Fibroblast of mammary gland (primary cell): ENCODE data around the gene DNAJC27.

ENCODE experiments used
- DNase-seq: peaks from one replicate; pipeline ENCODE4 v3.0.0-alpha.2; 2010; ENCODE audit warnings: low read depth
- H3K4me3 ChIP-seq: 2 replicates; pipeline ENCODE4 v1.5.1; 2011; ENCODE audit warnings: low read depth, mild to moderate bottlenecking, low read length, moderate library complexity; ENCODE audit not compliant: control insufficient read depth
- TF ChIP-seq, protein P1 (sequence below): conservative IDR thresholded peaks from 2 replicates; pipeline ENCODE4 v1.5.1; 2011; ENCODE audit warnings: low read depth, low read length, inconsistent platforms; ENCODE audit not compliant: control insufficient read depth, insufficient read depth

The DNAJC27 gene

GRCh38 chr2:24984912-24985311, 13.2 kb upstream of the DNAJC27 start:
- DNase-seq: peak; percentile 11
- no peak overlapping the region for H3K4me3 ChIP-seq
- TF ChIP-seq, protein P1, sequence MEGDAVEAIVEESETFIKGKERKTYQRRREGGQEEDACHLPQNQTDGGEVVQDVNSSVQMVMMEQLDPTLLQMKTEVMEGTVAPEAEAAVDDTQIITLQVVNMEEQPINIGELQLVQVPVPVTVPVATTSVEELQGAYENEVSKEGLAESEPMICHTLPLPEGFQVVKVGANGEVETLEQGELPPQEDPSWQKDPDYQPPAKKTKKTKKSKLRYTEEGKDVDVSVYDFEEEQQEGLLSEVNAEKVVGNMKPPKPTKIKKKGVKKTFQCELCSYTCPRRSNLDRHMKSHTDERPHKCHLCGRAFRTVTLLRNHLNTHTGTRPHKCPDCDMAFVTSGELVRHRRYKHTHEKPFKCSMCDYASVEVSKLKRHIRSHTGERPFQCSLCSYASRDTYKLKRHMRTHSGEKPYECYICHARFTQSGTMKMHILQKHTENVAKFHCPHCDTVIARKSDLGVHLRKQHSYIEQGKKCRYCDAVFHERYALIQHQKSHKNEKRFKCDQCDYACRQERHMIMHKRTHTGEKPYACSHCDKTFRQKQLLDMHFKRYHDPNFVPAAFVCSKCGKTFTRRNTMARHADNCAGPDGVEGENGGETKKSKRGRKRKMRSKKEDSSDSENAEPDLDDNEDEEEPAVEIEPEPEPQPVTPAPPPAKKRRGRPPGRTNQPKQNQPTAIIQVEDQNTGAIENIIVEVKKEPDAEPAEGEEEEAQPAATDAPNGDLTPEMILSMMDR: no peak

- TF ChIP-seq, protein P1: no peak
- H3K4me3 ChIP-seq: no peak overlapping the region
- peak; percentile 23 for DNase-seq
Observed at GRCh38 chr2:24981411-24982136, 9.8 kb upstream of the DNAJC27 start.

DNA sequence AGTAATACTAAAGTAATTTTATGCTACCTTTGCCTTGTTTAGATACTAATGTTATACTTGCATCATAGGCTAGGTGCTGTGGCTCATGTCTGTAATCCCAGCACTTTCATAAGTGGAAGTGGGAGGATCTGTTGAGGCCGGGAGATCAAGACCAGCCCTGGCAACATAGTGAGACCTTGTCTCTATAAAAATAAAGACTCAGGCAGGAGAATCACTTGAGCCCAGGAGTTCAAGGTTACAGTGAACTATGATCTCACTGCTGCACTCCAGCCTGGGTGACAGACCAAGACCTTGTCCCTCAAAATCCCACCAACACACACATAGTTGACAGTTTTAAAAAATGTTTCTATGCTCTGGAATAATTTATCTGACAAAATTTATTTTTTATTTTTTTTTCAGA, 6.9 kb upstream of the DNAJC27 start:
- H3K4me3 ChIP-seq: no peak overlapping the region
- no peak for DNase-seq
- TF ChIP-seq, protein P1: no peak

DNA sequence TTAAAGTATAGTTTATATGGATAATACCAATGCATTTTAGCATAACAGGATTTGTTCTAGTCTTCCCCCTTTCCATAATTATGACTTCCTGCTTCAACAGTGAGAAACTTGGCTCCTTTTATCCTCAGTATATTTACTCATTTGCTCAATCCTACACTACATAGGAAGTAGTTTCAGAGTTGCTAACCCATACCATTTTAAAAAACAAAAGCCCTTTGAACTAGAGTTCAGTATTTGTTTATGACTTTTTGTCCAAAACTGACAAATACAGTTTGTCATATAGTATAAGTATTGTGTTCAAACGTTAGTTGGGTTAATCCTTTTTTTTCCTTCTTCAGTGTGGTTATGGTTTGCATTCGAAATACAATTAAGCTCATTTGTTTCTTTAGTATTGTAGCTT, 5.9 kb upstream of the DNAJC27 start:
- TF ChIP-seq, protein P1: no peak
- no peak for DNase-seq
- no peak overlapping the region for H3K4me3 ChIP-seq

GRCh38 chr2:24973812-24974211, 2.1 kb upstream of the DNAJC27 start:
- DNase-seq: no peak
- TF ChIP-seq, protein P1: no peak

GRCh38 chr2:24972315-24972961, 683 bp upstream of the DNAJC27 start:
- peak overlapping the region; percentile 94 for H3K4me3 ChIP-seq
- TF ChIP-seq, protein P1: no peak
- peak; percentile 35 for DNase-seq

More at GRCh38 chr2:24973812-24974211, 2.1 kb upstream of the DNAJC27 start:
- H3K4me3 ChIP-seq: no peak overlapping the region
